IPS-NIHi11 (cell line): ENCODE data around the gene PCDH9.

Source experiments
- DNase-seq: peaks from one replicate; pipeline ENCODE4 v3.0.0; 2012; ENCODE audit warnings: mixed read lengths, low spot score

PCDH9 gene

GRCh38 chr13:66971004-66971403 is 259.1 kb downstream of the PCDH9 start:
- no peak for DNase-seq

- no peak for DNase-seq
Measured at GRCh38 chr13:66969291-66969690, 260.8 kb downstream of the PCDH9 start.

GRCh38 chr13:66967811-66968597 is 262.1 kb downstream of the PCDH9 start:
- DNase-seq: no peak

- DNase-seq: no peak
Measured at GRCh38 chr13:66965181-66965580, 265.0 kb downstream of the PCDH9 start.

- no peak for DNase-seq
Measured at GRCh38 chr13:66962953-66963352, 267.2 kb downstream of the PCDH9 start.

- no peak for DNase-seq
Measured at GRCh38 chr13:66958611-66959010, 271.5 kb downstream of the PCDH9 start.

GRCh38 chr13:66952507-66952906 is 277.6 kb downstream of the PCDH9 start:
- no peak for DNase-seq

- DNase-seq: no peak
Measured at GRCh38 chr13:66951426-66951825, 278.7 kb downstream of the PCDH9 start.

GRCh38 chr13:66950666-66951065 is 279.5 kb downstream of the PCDH9 start:
- DNase-seq: no peak

GRCh38 chr13:66948910-66949309 is 281.2 kb downstream of the PCDH9 start:
- DNase-seq: no peak

GRCh38 chr13:66943530-66943929 is 286.6 kb downstream of the PCDH9 start:
- no peak for DNase-seq

GRCh38 chr13:66940113-66940512 is 290.0 kb downstream of the PCDH9 start:
- DNase-seq: no peak

- DNase-seq: no peak
Measured at GRCh38 chr13:66937423-66937822, 292.7 kb downstream of the PCDH9 start.

- DNase-seq: no peak
Measured at GRCh38 chr13:66933994-66934393, 296.1 kb downstream of the PCDH9 start.

- no peak for DNase-seq
Measured at GRCh38 chr13:66933527-66933926, 296.6 kb downstream of the PCDH9 start.

- DNase-seq: no peak
Measured at GRCh38 chr13:66927562-66927961, 302.6 kb downstream of the PCDH9 start.

- no peak for DNase-seq
Measured at GRCh38 chr13:66926851-66927524, 303.1 kb downstream of the PCDH9 start.

GRCh38 chr13:66926200-66926850 is 303.8 kb downstream of the PCDH9 start:
- DNase-seq: no peak

- DNase-seq: no peak
Measured at GRCh38 chr13:66922444-66922843, 307.7 kb downstream of the PCDH9 start.

- no peak for DNase-seq
Measured at GRCh38 chr13:66921437-66921836, 308.7 kb downstream of the PCDH9 start.

- DNase-seq: no peak
Measured at GRCh38 chr13:66915596-66916185, 314.4 kb downstream of the PCDH9 start.

- no peak for DNase-seq
Measured at GRCh38 chr13:66914155-66914554, 316.0 kb downstream of the PCDH9 start.
